K562 (cell line): ENCODE measurements around the gene USP19.

ENCODE experiments used
- CBX3 ChIP-seq, 2 experiments: IDR thresholded peaks; 1 replicate in 1 of 2; 2 replicates in 1 of 2; pipeline ENCODE4 v1.6.1; 2012; ENCODE audit warnings: inconsistent platforms in 2 of 2, low read length in 2 of 2, borderline replicate concordance in 1 of 2, control low read depth in 1 of 2
- ZBTB8A ChIP-seq: fragments of 450-650 bp; IDR thresholded peaks from 2 replicates; pipeline ENCODE4 v1.6.1; 2018; ENCODE audit warnings: mild to moderate bottlenecking, moderate library complexity; ENCODE audit not compliant: partially characterized antibody
- ZNF717 ChIP-seq: fragments of 250-450 bp; sonication (Bioruptor Pico); IDR thresholded peaks from 2 replicates; pipeline ENCODE4 v1.5.0; 2021
- TF ChIP-seq, protein P1 (sequence below), 3 experiments: IDR thresholded peaks in 2 of 3; conservative IDR thresholded peaks in 1 of 3; 2 replicates each; pipeline ENCODE4 v1.5.1; 2011 to 2012; ENCODE audit warnings: low read length in 3 of 3, mild to moderate bottlenecking in 3 of 3, control low read depth in 2 of 3, improper control_type of control experiment in 1 of 3, inconsistent platforms in 1 of 3, low read depth in 1 of 3, mixed read lengths in 1 of 3, moderate library complexity in 1 of 3; ENCODE audit not compliant: insufficient read depth in 2 of 3

DNA sequence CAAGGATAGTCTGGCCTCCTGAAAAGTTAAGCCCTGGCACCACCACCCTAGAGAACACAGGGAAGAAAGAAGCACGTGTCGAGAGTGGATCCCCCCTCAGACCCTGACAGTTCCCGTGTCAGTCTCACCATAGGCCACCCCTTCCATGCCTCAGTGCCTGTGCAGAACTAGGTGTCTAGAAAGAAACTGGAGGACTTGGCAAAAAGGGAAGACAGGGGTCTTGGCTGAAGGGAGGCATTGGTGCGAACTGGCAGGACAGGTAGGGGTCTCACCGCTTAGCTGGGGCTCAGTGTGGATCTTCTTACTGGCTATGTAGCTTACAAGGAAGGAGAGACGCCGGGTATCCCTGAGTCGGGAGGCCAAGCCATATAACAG lies 16.6 kb downstream of the USP19 start:
- TF ChIP-seq ZNF717: no peak
- no peak for TF ChIP-seq ZBTB8A
- TF ChIP-seq CBX3 (IDR thresholded peaks at IDR 0.05; ENCODE audit: borderline replicate concordance in 1 of 2, low read length in 2 of 2): no peak
- TF ChIP-seq, protein P1, sequence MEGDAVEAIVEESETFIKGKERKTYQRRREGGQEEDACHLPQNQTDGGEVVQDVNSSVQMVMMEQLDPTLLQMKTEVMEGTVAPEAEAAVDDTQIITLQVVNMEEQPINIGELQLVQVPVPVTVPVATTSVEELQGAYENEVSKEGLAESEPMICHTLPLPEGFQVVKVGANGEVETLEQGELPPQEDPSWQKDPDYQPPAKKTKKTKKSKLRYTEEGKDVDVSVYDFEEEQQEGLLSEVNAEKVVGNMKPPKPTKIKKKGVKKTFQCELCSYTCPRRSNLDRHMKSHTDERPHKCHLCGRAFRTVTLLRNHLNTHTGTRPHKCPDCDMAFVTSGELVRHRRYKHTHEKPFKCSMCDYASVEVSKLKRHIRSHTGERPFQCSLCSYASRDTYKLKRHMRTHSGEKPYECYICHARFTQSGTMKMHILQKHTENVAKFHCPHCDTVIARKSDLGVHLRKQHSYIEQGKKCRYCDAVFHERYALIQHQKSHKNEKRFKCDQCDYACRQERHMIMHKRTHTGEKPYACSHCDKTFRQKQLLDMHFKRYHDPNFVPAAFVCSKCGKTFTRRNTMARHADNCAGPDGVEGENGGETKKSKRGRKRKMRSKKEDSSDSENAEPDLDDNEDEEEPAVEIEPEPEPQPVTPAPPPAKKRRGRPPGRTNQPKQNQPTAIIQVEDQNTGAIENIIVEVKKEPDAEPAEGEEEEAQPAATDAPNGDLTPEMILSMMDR (IDR thresholded peaks at IDR 0.05 in 2 of 3, conservative IDR thresholded peaks at IDR 0.05 in 1 of 3; ENCODE audit: insufficient read depth in 2 of 3, low read depth in 1 of 3, low read length in 3 of 3): no peak
